Endothelial cell (in vitro differentiated cells): ENCODE data around the gene TMEM9. TPM values are rescaled to one million over a fixed set of nuclear protein-coding genes. Genes with fewer than 3 reads are reported as not detected.

Source experiments
- DNase-seq: peaks from one replicate; pipeline ENCODE4 v3.0.0; 2021; ENCODE audit warnings: low spot score
- H3K27ac Mint-ChIP-seq: one replicate; pipeline ENCODE4 v1.8.0; 2021; ENCODE audit warnings: mixed read lengths, inconsistent platforms; ENCODE audit not compliant: unreplicated experiment
- H3K27me3 Mint-ChIP-seq: one replicate; pipeline ENCODE4 v1.8.0; 2021; ENCODE audit warnings: mild to moderate bottlenecking, moderate library complexity, mixed read lengths, inconsistent platforms; ENCODE audit not compliant: unreplicated experiment
- H3K36me3 Mint-ChIP-seq: one replicate; pipeline ENCODE4 v1.8.0; 2021; ENCODE audit warnings: mild to moderate bottlenecking, low read depth, mixed read lengths, inconsistent platforms; ENCODE audit not compliant: unreplicated experiment
- H3K4me1 Mint-ChIP-seq: one replicate; pipeline ENCODE4 v1.8.0; 2021; ENCODE audit warnings: mild to moderate bottlenecking, mixed read lengths, inconsistent platforms; ENCODE audit not compliant: unreplicated experiment
- H3K4me3 Mint-ChIP-seq: one replicate; pipeline ENCODE4 v1.8.0; 2021; ENCODE audit warnings: mild to moderate bottlenecking, mixed read lengths, inconsistent platforms; ENCODE audit not compliant: unreplicated experiment
- H3K9me3 Mint-ChIP-seq: one replicate; pipeline ENCODE4 v1.8.0; 2021; ENCODE audit warnings: mixed read lengths, inconsistent platforms; ENCODE audit not compliant: unreplicated experiment
- total RNA-seq: library from RNA; stranded (reverse); fragmentation: NEBNext Ultra II Directional; extraction: Animal tissue kit (Norgen Biotek cat#: 25700); gene quantifications from one replicate; pipeline ENCODE4 v1.2.1, GENCODE V29; 2021; ENCODE audit not compliant: unreplicated experiment
- TF ChIP-seq, protein P1 (sequence below): fragments of 200-600 bp; sonication (generic); IDR thresholded peaks from one replicate; pipeline ENCODE4 v1.5.0; 2021; ENCODE audit warnings: antibody characterized with exemption; ENCODE audit not compliant: unreplicated experiment

Gene TMEM9
- total RNA-seq, 1 donor from 2014 or later = 78.7 TPM

DNA sequence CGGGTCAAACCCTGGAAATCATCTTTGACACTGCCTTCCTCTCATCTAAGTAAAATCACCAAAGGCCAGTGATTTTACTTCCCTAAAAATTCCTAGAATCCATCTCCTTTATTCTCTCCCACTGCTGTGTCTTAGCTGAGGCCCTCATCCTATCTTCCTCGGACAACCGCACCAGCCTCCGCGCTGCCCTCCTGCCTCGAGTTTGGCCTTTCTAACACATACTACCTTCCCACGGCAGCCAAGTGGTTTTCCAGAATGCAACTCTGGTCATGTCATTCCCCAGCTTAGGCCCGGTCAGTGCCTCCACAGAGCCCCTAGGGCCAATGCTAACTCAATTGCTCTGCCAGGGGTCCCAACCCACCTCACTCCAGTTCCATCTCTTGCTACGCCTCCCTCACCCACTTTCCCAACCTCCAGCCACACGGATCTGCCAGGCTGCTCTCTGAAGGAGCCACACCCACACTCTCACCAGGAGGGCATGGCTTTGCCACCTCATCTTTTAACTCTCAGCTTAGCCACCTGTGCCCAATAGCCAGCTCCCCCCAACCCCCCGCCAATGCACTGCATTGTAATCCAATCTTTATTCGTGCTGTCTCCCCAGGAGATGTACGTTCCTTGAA is 6.8 kb downstream of the TMEM9 start:
- Mint-ChIP-seq H3K4me3 (peak overlapping the region; percentile 48), H3K9me3 (no peaks in the 10 kb centered on the region), H3K27ac (no peak overlapping the region), H3K4me1 (peaks cover 1% of the 10 kb centered on the region), H3K36me3 (peaks cover 62% of the 10 kb centered on the region), H3K27me3 (peaks cover 8% of the 10 kb centered on the region)
- no peak for DNase-seq
- TF ChIP-seq, protein P1, sequence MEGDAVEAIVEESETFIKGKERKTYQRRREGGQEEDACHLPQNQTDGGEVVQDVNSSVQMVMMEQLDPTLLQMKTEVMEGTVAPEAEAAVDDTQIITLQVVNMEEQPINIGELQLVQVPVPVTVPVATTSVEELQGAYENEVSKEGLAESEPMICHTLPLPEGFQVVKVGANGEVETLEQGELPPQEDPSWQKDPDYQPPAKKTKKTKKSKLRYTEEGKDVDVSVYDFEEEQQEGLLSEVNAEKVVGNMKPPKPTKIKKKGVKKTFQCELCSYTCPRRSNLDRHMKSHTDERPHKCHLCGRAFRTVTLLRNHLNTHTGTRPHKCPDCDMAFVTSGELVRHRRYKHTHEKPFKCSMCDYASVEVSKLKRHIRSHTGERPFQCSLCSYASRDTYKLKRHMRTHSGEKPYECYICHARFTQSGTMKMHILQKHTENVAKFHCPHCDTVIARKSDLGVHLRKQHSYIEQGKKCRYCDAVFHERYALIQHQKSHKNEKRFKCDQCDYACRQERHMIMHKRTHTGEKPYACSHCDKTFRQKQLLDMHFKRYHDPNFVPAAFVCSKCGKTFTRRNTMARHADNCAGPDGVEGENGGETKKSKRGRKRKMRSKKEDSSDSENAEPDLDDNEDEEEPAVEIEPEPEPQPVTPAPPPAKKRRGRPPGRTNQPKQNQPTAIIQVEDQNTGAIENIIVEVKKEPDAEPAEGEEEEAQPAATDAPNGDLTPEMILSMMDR = no peak

DNA sequence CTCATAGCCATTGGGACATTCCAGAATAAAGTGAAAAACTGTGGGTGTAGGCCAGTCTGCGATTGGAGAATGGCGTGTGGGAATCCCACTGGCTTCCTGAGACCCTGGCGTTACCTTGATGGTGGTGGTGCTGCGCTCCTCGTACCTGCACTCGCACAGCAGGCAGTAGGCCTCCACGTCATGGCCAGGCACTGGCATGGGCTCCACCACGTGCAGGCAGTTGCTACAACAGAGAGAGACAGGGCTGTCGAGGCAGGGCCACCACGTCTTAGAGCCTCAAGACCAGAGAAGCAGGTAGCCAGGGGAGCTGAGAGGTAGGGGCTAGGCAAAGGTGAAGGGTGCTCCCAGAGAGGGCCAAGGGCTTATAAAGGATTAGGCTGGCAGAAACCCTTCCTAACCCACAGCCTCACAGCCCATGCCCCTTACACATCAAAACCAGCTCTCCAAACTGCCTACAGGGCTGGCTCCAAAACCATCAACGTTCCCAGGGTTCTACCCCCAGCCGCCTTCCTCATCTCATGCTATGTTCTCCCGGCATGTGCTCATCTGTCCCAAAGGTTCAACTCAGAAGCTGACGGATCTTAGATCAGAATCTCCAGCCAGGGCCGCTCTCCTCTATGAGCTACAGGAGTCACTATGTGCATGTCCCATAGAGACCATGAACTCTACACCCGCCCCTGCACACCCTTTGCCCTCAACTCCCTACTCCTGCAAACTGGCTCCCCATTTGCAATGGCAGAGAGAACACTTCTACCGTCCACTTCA is 7.5 kb downstream of the TMEM9 start:
- no peak overlapping the region for H3K27ac Mint-ChIP-seq
- H3K36me3 Mint-ChIP-seq = peaks cover 65% of the 10 kb centered on the region
- peaks cover 8% of the 10 kb centered on the region for H3K27me3 Mint-ChIP-seq
- DNase-seq = no peak
- H3K4me1 Mint-ChIP-seq = no peaks in the 10 kb centered on the region
- H3K4me3 Mint-ChIP-seq = peak overlapping the region; percentile 48
- TF ChIP-seq, protein P1 = no peak
- H3K9me3 Mint-ChIP-seq = no peaks in the 10 kb centered on the region

- H3K36me3 Mint-ChIP-seq = peaks cover 69% of the 10 kb centered on the region
Observed at GRCh38 chr1:201145816-201146215, 8.5 kb downstream of the TMEM9 start.

GRCh38 chr1:201145132-201145531 is 9.1 kb downstream of the TMEM9 start:
- no peak for DNase-seq
- TF ChIP-seq, protein P1 = no peak
- no peak overlapping the region for H3K4me3 Mint-ChIP-seq
- no peaks in the 10 kb centered on the region for H3K9me3 Mint-ChIP-seq
- H3K27me3 Mint-ChIP-seq = peaks cover 9% of the 10 kb centered on the region
- peaks cover 3% of the 10 kb centered on the region for H3K4me1 Mint-ChIP-seq
- peaks cover 69% of the 10 kb centered on the region for H3K36me3 Mint-ChIP-seq
- H3K27ac Mint-ChIP-seq = no peak overlapping the region

More at GRCh38 chr1:201145816-201146215, 8.5 kb downstream of the TMEM9 start:
- Mint-ChIP-seq H3K4me3 (no peak overlapping the region), H3K9me3 (no peaks in the 10 kb centered on the region), H3K4me1 (peaks cover 2% of the 10 kb centered on the region), H3K27ac (no peak overlapping the region), H3K27me3 (peaks cover 9% of the 10 kb centered on the region)
- TF ChIP-seq, protein P1 = no peak
- DNase-seq = no peak

- H3K9me3 Mint-ChIP-seq = no peaks in the 10 kb centered on the region
- no peak for DNase-seq
- H3K36me3 Mint-ChIP-seq = peaks cover 73% of the 10 kb centered on the region
- TF ChIP-seq, protein P1 = no peak
- peaks cover 9% of the 10 kb centered on the region for H3K27me3 Mint-ChIP-seq
- no peak overlapping the region for H3K27ac Mint-ChIP-seq
- peaks cover 3% of the 10 kb centered on the region for H3K4me1 Mint-ChIP-seq
- peak overlapping the region; percentile 21 for H3K4me3 Mint-ChIP-seq
Observed at GRCh38 chr1:201144701-201145100, 9.6 kb downstream of the TMEM9 start.
